ENCODE results near the gene GSTK1.

- TF ChIP-seq POLR2A (IDR thresholded peaks at IDR 0.05) (no peak), CTCF (IDR thresholded peaks at IDR 0.05) (no peak)
Observed at GRCh38 chr7:143299840-143300239, 36.6 kb downstream of the GSTK1 start.

All from lower leg skin (tissue), 3 donors.